ENCODE measurements around the gene RAB40C. TPM values are rescaled to one million over a fixed set of nuclear protein-coding genes. Genes with fewer than 3 reads are reported as not detected.

RAB40C gene, protein sequence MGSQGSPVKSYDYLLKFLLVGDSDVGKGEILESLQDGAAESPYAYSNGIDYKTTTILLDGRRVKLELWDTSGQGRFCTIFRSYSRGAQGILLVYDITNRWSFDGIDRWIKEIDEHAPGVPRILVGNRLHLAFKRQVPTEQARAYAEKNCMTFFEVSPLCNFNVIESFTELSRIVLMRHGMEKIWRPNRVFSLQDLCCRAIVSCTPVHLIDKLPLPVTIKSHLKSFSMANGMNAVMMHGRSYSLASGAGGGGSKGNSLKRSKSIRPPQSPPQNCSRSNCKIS
- total RNA-seq: 17.1 and 20.0 TPM in 2 replicates
- long read RNA-seq, partial matches to known transcripts: 0 of 2 reads
- long read RNA-seq, other reads (novel, unspliced or antisense): 0 of 2 reads

DNA sequence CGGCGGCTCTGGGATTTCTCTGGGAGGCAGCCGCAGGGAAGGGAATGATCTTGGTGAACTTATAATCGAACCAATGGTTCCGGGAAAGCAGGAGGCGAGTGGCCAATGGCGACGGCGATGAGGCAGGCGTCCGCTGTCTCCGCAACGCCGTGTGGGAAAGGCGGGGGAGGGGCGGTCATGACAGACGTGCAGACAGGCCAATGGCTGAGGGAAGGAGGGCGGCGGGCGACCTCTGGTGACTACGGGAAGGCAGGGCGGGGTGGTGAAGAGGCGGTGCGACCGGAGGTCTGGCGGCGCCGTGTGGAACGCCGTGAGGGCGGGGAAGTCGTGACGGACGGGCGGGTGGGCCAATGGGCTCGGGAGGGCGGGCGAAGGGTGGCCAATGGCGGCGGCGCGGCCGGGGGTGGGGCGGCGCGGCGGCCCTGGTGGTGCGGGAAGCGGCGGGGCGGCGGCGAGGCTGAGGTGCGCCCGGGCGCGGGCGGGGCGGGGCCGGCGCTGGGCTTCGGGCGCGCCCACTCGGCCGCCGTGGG is at the start of gene RAB40C:
Gene RAB40C (plus strand): TSS at position 409 of the 530 bp plus-strand sequence. CDS start 226 bp downstream, outside the sequence.
- Mint-ChIP-seq H3K27ac (ENCODE audit: unreplicated experiment) (peak within 1 kb of the TSS; percentile 100), H3K9me3 (ENCODE audit: unreplicated experiment) (no peaks in the 10 kb centered on the region), H3K27me3 (ENCODE audit: unreplicated experiment) (no peaks in the 10 kb centered on the region), H3K4me3 (ENCODE audit: unreplicated experiment) (peak within 1 kb of the TSS; percentile 98), H3K36me3 (ENCODE audit: unreplicated experiment) (peaks cover 2% of the 10 kb centered on the region), H3K4me1 (ENCODE audit: unreplicated experiment) (peaks cover 37% of the 10 kb centered on the region)
- peak; percentile 100 for DNase-seq (ENCODE audit: extremely low spot score, unreplicated experiment)
- TF ChIP-seq, protein P1, sequence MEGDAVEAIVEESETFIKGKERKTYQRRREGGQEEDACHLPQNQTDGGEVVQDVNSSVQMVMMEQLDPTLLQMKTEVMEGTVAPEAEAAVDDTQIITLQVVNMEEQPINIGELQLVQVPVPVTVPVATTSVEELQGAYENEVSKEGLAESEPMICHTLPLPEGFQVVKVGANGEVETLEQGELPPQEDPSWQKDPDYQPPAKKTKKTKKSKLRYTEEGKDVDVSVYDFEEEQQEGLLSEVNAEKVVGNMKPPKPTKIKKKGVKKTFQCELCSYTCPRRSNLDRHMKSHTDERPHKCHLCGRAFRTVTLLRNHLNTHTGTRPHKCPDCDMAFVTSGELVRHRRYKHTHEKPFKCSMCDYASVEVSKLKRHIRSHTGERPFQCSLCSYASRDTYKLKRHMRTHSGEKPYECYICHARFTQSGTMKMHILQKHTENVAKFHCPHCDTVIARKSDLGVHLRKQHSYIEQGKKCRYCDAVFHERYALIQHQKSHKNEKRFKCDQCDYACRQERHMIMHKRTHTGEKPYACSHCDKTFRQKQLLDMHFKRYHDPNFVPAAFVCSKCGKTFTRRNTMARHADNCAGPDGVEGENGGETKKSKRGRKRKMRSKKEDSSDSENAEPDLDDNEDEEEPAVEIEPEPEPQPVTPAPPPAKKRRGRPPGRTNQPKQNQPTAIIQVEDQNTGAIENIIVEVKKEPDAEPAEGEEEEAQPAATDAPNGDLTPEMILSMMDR (IDR thresholded peaks at IDR 0.05): no peak

DNA sequence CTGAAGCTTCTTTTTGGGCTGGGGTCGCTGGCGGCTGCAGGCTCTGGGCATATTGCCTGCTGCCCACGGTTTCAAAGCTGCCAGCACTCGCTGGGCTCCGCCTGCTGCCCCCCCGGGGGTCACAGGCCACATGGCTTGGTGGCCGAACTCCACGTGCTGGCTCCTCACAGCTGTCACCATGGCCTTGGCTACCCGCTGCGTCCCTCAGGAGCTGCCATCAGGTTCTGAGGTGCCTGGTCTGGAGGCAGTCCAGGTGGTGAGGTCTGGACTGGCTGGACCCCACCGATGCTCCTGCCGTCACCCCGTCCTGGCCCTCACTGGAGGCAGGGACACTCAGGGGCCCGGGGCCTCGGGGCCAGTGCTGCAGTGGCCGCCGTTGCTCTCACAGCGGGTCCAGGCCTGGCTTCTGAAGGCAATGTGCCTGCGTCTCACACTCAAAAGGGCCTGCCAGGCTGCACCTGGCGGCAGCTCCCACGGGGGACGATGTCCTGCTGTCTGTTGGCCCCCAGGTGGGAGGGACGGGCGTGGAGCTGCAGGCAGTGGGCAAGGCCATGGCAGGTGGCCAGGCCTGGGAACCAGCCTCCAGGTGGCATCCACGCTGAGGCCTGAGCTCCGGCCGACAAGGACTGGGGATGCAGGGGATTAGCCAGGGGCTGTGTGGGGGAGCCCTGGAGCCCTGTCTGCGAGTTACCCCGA is 49.1 kb upstream of the RAB40C start:
- peaks cover 30% of the 10 kb centered on the region for H3K4me1 Mint-ChIP-seq (ENCODE audit: unreplicated experiment)
- no peak overlapping the region for H3K4me3 Mint-ChIP-seq (ENCODE audit: unreplicated experiment)
- H3K36me3 Mint-ChIP-seq (ENCODE audit: unreplicated experiment): no peaks in the 10 kb centered on the region
- TF ChIP-seq, protein P1 (IDR thresholded peaks at IDR 0.05): no peak
- DNase-seq (ENCODE audit: extremely low spot score, unreplicated experiment): no peak
- H3K27me3 Mint-ChIP-seq (ENCODE audit: unreplicated experiment): no peaks in the 10 kb centered on the region
- H3K9me3 Mint-ChIP-seq (ENCODE audit: unreplicated experiment): no peaks in the 10 kb centered on the region
- H3K27ac Mint-ChIP-seq (ENCODE audit: unreplicated experiment): no peak overlapping the region

DNA sequence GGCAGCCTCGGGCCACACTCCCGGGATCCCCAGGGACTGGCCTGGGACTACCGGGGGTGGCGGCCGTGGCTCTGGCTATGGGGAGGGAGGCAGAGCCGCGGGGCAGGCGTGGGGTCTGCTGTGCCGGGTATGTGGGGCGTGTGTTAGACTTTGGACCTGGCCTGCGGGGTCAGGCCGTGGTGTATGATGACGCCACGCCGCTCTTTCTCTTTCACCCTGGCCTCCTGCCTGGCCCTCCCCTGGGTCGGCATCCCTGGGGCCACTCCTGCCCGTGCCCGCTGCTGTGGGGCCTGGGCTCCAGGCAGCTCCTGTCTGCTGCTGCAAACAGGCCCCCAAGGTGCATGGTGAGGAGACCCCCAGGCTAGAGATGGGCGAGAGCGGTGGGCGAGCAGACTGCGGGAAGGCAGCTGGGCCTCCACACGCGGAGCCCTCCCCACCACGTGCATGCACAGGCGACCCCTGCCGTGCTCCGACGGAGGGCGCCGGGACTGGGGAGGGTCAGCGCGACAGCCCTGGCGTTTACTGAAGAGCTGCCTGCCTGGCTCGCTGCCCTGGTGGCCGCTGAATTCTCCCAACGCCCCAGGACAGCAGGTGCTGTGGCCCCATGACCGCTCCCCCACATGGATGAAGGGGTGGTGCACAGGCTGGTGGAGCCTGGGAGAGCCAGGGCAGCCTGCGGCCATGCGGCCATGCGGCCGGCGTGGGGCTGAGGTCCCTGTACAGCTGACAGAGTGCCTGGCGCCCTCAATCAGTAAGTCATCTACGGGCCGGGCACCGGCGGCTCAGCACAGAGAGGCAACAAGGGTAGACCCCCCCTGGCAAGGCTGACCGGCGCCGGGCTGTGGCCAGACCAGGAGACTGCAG is 46.3 kb upstream of the RAB40C start:
- no peak for DNase-seq (ENCODE audit: extremely low spot score, unreplicated experiment)
- TF ChIP-seq, protein P1 (IDR thresholded peaks at IDR 0.05): no peak
- H3K36me3 Mint-ChIP-seq (ENCODE audit: unreplicated experiment): no peaks in the 10 kb centered on the region
- no peaks in the 10 kb centered on the region for H3K27me3 Mint-ChIP-seq (ENCODE audit: unreplicated experiment)
- no peaks in the 10 kb centered on the region for H3K9me3 Mint-ChIP-seq (ENCODE audit: unreplicated experiment)
- no peak overlapping the region for H3K27ac Mint-ChIP-seq (ENCODE audit: unreplicated experiment)
- peaks cover 23% of the 10 kb centered on the region for H3K4me1 Mint-ChIP-seq (ENCODE audit: unreplicated experiment)
- H3K4me3 Mint-ChIP-seq (ENCODE audit: unreplicated experiment): no peak overlapping the region

DNA sequence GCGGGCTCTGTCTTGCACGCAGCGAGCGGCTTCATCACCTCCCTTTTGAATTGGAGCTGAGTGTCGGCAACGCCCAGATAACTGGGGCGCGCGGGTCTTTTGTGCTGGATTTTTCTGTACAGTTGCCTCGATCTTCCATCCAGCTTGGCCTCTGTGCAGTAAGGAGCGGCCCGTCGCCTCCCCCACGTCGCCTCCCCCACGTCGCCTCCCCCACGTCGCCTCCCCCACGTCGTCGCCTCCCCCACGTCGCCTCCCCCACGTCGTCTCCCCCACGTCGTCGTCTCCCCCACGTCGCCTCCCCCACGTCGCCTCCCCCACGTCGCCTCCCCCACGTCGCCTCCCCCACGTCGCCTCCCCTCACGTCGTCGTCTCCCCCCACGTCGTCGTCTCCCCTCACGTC is 45.3 kb upstream of the RAB40C start:
- peaks cover 18% of the 10 kb centered on the region for H3K4me1 Mint-ChIP-seq (ENCODE audit: unreplicated experiment)
- TF ChIP-seq, protein P1 (IDR thresholded peaks at IDR 0.05): no peak
- no peak overlapping the region for H3K27ac Mint-ChIP-seq (ENCODE audit: unreplicated experiment)
- H3K27me3 Mint-ChIP-seq (ENCODE audit: unreplicated experiment): no peaks in the 10 kb centered on the region
- no peak for DNase-seq (ENCODE audit: extremely low spot score, unreplicated experiment)
- H3K4me3 Mint-ChIP-seq (ENCODE audit: unreplicated experiment): no peak overlapping the region
- no peaks in the 10 kb centered on the region for H3K9me3 Mint-ChIP-seq (ENCODE audit: unreplicated experiment)
- no peaks in the 10 kb centered on the region for H3K36me3 Mint-ChIP-seq (ENCODE audit: unreplicated experiment)
